Measurements from ENCODE around the gene CEP164.

GRCh38 chr11:117413616-117414015 lies 86.0 kb downstream of the CEP164 start:
- no peak for TF ChIP-seq CTCF (IDR thresholded peaks at IDR 0.05)
- no peak for TF ChIP-seq EP300 (IDR thresholded peaks at IDR 0.05; ENCODE audit: borderline replicate concordance in 1 of 2, low read depth in 1 of 2, low read length in 1 of 2)
- no peak for TF ChIP-seq TAF1 (IDR thresholded peaks at IDR 0.05; ENCODE audit: borderline replicate concordance, low read depth, low read length)
- no peak for TF ChIP-seq NFIC (IDR thresholded peaks at IDR 0.05; ENCODE audit: borderline replicate concordance)
- no peak for TF ChIP-seq SIN3A (IDR thresholded peaks at IDR 0.05; ENCODE audit: borderline replicate concordance, low read depth, low read length)
- no peak for TF ChIP-seq MEF2A (IDR thresholded peaks at IDR 0.05; ENCODE audit: borderline replicate concordance, low read depth)
- TF ChIP-seq CHD2 (IDR thresholded peaks at IDR 0.05; ENCODE audit: low read length, partially characterized antibody) = no peak
- no peak for TF ChIP-seq FOXJ3 (CRISPR knock-in tag; IDR thresholded peaks at IDR 0.05)
